HG03066 (cell line): ENCODE results near the gene G3BP1.
"Not testable (repeated sequence)": the region's sequence is repeated elsewhere in the genome, so short reads cannot be mapped to it uniquely, and the experiment has no call there.

ENCODE experiments used
- ATAC-seq: cut with Tn5 transposase; IDR thresholded peaks from one replicate; pipeline ENCODE4 v1.9.1; 2021; ENCODE audit warnings: low read depth; ENCODE audit not compliant: unreplicated experiment

The G3BP1 gene

DNA sequence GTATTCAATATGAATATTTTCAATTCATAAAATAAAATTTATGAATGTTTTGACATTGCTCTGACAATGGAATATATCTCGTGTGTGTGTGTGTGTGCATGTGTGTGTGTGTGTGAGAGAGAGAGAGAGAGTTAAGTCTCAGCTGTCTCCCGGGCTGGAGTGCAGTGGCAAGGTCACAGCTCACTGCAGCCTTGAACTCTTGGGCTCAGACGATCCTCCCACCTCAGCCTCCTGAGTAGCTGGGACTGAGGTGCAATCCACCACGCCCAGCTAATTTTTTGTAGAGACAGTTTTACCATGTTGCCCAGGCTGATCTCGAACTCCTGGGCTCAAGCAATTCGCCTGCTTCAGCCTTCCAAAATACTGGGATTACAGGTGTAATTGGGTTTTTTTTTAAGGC, 16.1 kb downstream of the G3BP1 start:
- no peak for ATAC-seq

DNA sequence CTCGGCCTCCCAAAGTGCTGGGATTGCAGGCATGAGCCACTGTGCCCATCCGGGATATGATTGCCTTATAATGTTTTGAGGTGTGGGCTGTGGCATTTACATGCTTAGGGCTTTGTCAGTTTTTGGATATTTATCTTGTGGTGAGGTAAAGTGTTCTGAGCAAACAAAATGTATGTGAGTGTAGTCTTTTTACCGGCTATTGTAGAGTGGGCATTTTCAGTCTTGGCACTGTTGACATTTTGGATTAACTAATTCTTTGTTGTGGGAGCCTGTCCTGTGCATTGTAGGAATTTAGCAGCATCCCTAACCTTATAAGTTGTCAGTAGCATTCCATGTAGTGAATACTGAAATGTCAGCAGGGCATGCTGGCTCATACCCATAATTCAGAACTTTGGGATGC, 21.6 kb downstream of the G3BP1 start:
- no peak for ATAC-seq

DNA sequence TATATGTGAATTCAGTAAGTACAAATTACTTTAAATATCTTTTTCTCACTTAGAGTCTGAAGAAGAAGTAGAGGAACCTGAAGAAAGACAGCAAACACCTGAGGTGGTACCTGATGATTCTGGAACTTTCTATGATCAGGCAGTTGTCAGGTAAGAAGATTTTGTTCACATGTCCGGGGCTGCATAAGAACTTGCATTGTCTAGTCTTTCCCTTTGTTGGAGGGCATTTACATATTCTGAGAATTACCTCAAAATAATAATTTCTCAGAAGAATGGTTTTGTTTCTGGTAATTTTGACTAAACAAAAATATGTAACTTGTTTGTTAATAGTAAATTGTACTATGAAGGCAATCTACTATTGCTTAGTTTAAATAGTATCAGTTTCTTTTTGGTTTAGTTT, 23.7 kb downstream of the G3BP1 start:
- ATAC-seq: no peak

DNA sequence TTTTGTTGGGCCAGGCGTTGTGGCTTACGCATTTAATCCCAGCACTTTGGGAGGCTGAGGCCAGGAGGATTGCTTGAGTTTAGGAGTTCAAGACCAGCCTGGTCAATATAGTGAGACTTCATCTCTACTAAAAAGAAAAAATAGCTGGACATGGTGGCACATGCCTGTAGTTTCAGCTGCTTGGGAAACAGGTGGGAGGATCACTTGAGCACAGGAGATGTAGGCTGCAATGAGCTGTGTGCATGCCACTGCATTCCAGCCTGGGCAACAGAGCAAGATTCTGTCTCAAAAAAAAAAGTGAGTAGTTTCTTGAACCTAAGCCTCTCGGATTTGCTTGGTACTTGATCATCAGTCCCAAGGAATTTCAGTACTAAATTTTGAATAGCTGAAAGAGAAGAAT, 26.9 kb downstream of the G3BP1 start:
- no peak for ATAC-seq

DNA sequence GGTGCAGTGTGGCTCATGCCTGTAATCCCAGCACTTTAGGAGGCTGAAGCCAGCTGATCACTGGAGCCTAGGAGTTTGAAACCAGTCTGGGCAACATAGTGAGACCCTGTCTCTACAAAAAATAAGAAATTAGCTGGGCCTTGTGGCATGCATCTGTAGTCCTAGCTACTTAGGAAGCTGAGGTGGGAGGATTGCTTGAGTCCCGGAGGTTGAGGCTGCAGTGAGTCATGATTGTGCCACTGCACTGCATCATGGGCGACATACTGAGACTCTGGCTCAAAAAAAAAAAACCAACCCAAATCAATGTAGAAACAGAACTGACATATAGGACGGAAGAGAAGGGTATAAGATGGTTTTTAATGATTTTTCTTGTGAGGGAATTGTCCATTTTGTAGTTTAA, 27.7 kb downstream of the G3BP1 start:
- ATAC-seq: no peak

DNA sequence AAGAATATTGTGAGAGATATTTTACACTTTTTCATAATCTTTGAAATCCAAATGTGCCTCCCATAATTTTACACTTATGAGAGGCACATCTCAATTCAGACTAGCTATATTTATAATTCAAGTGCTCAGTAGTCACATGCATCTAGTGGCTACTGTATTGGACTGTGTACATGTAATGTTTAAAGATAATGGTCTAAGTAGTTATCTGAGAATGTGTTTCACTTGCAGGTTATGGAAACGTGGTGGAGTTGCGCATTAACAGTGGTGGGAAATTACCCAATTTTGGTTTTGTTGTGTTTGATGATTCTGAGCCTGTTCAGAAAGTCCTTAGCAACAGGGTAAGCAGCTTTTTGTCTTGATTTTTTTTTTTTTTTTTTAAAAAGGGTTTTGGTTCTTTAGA, 28.8 kb downstream of the G3BP1 start:
- no peak for ATAC-seq

DNA sequence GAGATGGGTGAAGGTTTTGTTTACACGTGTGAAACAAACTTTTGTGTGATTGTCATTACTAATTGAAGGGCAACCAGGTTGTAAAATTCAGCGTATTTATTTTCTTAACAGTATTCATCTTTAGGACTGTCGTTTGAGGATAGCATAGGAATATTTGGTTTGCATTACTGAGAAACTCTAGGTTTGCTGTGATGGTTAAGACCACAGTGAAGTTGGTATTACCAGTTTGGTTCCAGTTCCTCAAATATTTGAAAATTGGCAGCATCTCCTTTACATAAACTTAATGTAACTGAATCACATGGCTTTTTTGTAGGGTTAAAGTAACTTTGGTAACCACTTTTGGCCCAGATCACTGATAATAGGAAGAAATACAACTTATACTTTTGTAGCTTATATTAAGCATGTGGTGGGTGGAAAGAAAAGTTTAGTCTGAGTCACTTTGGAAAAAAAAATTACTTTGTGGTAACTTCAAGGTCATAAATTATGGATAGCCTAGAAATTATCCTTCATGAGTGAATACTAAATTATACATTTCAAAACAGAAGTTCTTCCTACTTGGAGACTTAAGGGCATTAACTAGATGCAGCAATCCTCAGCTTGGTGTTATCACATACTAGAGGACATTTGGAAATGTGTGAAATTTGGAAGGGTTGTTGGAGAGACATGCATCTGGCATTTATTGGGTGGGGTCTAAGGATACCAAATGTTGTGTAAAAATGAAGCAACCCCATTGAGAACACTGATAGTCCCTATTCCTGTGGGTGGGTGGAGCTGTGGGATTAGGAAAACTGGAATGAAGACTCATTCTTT, 33.9 kb downstream of the G3BP1 start:
- ATAC-seq: no peak

DNA sequence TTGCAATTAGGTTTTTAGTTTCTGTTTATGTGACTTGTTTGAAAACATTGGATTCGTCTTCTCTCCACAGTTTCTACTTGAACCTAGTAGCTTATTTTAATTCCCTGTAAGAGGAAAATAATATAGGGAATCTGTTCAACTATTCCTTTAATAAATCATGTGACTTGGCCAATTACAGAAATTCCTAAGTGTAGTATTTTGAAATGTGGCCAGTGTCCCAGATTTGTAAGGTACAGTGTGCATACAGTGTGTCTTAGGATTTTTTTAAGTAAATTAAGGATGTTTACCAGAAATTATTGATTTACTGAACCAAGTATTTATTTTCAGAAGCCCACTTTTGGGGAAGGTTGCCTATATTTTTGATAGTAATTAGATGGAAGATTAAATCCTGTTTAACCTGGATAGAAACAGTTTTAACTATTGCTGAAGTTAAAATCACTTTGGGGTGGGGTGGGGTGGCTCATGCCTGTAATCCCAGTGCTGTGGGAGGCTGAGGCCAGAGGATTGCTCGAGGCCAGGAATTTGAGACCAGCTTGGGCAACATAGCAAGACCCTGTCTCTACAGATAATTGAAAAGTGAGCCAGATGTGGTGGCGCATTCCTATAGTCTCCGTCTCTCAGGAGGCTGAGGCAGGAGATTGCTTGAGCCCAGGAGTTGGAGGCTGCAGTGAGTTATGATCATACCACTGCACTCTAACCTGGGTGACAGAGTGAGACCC, 36.9 kb downstream of the G3BP1 start:
- ATAC-seq: no peak

DNA sequence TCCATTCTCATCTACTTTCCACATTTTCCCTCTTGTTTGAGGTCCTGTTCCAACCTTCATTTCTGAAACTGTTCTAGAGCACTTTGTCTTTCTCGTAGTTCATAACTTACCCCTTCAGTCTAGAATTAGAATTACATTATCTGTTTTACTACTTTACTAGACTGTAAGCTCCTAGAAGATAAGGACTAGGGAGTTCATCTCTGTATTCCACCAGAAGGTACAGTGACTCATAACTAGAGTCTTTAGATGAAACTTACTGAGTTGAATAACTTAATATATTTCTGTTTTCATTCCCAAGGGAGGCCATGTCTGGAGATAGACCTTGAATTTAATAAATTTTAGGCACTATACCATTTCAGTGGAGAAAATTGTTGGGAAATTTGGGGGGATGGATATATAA, 38.7 kb downstream of the G3BP1 start:
- no peak for ATAC-seq

DNA sequence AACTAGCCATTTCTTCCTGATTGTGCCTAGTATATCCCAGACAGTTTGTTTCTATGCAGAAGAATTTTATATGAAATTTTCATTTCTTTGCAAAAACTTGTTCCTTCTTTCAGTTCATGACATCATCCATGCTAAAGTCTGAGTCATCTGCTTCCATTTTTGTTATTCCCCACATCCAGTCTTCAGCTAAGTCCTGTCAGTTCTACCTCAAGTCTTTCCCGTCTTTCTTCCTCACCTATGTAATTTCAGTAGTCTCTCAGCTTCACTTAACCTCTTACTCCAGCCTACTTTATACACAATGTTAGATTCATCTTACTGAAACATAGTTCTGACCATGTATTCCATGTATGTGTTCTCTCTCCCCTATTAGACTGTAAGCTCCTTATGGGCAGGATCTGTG, 39.1 kb downstream of the G3BP1 start:
- ATAC-seq: no peak

DNA sequence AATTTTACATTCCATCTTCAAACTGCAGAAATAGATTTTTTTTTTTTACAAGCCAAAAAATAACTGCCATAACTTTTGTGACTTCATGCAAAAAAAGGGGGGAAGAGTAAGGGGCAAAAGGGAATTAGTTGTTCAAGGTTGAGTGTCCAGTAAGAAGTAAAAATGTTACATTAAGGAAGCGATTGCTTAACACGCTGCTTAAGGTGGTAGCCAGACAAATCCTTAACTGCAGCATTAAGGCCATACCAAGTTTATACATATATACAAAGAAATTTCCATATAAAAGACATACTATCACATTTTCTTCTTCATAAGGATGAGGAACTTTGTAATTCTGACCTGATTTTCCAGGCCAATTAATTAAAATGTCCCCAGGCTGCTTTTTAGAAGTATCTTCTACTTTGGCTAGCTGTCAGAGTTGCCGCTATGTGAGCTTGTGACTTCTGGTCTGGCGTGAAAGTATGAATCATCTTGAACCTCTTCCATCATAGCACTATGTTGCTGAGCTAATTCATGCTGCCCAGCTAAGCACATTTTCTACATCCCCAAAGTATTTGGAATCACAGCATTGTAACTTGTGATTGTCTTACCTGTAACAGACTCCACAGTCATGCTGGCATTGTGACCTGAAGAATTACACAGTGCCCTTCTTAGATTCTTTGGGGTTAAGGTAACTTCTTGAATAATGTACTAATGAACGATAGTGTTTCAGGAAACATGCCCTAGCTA, 40.0 kb downstream of the G3BP1 start:
- ATAC-seq: no peak

DNA sequence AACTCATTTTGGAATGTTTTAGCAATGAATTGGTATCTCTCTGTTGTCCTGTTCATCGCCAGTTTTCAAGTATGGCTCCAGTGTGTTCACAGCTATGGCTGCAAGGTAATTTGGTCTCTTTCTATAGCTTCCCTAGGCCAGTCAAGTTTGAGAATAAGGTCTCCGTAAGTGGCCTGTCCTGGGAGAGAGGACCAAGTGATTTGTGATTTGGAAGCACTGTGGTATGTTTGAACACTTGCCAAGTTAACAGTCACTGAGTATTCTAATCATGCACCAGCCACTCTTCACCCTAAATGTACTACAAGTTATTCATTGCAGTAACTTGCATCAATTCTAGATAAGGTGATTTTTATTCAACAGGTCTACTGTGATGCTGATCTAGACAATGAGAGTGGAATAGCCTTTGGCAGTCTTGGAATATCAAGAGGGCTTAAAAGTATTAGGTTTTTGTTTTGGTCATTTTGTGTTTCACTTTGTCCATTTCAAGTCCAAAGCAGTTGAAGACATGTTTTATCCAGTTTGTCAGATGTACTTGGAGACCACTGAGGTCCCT, 41.1 kb downstream of the G3BP1 start:
- no peak for ATAC-seq

DNA sequence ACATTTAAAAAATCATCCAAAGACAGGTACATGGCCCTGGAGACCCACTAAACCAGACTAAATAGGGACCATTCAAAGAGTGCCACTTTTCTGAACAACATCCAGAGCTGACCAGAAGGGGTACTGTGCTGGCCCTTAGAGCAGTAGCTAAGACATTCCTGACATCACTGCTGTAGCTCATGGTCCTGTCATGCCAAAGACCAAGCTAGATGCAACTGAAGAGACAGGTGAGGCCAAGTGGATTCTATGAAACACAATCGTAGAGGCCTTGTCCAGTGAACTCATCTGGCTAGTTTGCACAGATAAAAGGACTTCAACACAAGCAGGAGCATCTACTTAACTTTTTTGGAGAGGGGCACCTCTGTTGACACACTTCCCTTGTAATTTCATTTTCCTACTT, 43.3 kb downstream of the G3BP1 start:
- ATAC-seq: no peak

DNA sequence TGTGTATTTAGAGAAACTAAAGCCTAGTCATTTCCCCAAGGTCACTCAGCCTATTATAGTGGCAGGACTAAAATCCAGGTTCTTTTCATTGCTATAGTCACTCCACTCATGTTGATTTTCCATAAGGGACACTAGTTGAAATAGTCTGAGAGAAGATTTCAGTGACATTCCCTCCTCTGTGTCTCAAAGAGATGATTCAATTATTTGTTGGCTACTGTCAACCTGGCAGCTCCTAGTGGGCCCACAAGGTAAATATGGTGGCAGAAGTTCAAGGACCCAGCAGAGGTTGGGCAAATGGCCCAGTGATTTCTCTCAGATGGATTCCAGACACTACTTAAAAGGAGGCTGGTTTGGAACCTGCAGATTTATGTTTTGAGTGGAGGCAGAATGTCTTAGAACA, 48.1 kb downstream of the G3BP1 start:
- no peak for ATAC-seq

DNA sequence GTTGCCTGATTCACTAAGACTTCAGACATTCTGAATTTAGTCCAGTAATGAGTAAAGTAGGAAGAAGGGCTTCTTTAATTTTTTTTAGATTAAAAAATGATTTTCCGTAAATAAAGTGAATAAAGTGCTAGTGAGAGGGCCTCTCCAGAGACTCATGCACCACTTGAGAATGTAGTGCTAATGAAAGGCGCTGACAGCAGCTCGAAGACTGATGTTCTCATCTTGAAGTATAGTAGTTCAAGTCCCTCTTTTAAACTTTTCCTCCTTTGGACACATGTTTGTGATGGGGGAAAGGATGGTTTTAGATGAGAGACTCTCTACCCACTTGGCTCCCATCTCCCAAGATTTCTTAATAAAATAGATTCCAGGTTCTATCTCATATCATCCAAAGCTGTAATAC, 48.5 kb downstream of the G3BP1 start:
- no peak for ATAC-seq

DNA sequence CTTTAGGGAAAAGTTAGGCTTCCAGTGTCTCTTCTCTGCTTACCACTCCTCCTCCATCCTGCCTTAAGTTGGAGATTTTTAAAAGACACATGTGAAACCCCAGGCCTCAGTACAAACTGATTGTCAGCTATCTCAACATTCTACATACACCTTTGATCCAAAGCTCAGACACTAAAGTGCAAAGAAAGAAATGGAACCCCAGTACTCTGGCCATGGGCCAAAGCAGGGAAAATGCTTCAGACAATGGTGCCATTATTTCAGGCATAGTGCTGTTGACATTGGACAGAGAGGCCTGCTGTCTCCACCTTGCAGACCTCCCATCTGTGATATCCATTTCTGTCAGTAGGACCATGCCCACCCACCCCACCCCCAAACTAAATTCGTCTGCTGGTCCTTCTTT, 49.1 kb downstream of the G3BP1 start:
- no peak for ATAC-seq

DNA sequence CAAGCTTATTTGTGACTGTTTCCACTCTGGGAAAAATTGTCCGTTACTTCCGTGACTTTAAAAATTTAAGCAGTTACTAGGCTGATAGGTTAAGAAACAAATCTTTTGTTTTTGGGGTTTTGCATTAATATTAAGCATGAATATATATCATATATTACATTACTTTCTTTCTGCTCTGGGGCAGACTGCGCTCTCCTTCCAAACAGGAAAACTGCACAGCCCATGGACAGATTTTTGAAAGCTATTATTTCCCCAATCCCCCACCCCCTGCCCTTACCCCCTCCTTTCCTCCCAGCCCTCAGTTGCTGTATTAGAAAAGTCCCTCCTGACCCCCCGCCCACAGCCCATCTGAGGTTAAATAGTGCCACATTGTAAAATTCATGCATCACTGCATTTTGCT, 50.4 kb downstream of the G3BP1 start:
- ATAC-seq: no peak

DNA sequence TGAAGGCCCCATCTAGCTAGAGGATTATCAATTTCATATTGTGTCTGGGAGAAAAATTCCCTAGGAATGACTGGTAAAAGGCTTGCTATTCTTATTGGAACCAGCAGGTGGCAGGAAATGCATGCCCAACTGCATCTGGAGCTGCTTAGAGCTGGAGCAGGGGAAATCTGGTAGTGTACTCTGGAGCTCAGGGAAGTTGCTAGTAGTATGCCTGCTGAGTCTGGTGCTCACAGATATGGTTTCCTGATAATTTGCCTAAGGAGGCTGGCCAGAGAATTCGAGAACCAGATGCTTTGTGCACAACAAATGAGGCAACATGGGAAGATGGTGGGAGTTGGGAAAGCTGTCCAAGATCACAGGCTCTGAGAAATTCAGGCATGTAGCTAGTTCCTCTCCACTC, 53.7 kb downstream of the G3BP1 start:
- peak; percentile 78 for ATAC-seq

DNA sequence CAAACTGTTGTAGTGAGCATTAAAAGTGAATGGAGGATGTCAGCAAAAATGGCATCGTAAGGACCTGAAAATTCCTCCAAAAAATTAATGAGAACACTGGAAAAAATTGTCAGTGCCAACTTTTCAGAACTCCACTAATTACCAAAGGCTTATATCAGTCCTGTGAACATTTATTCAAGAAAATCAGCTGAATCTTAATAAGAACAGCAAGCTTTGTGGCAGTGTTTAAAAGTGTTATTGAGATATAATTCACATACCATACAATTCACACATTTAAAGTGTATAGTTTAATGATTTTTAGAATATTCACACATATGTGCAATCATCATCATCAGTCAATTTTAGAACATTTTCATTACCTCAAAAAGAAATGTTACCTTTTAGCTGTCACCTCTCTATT, 57.6 kb downstream of the G3BP1 start:
- ATAC-seq: no peak

DNA sequence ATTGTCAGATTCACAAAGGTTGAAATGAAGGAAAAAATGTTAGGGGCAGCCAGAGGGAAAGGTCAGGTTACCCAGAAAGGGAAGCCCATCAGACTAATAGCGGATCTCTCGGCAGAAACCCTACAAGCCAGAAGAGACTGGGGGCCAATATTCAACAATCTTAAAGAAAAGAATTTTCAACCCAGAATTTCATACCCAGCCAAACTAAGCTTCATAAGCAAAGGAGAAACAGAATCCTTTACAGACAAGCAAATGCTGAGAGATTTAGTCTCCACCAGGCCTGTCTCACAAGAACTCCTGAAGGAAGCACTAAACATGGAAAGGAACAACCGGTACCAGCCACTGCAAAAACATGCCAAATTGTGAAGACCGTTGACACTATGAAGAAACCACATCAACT, 61.1 kb downstream of the G3BP1 start:
- not testable (repeated sequence) for ATAC-seq

DNA sequence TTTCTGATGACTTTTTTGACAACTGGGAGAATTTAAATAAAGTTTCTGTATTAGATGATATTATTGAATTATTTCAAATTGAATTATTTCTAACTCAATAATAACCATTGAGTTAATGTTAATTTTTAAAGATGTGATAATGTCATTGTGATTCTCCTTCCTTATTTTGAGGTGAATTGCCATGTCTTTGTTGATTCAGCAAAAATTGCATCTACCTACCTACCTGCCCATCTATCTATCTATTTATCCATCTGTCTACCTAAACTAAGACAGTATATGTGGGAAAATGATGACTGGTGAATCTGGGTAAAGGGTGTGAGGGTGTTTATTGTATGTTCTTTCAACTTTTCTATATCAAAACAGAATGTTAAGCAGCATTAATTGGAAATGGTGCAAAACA, 75.0 kb downstream of the G3BP1 start:
- no peak for ATAC-seq
